ENCODE data around the gene AKTIP.
A peak's percentile ranks its signal among the peaks of the same experiment; 100 is the strongest.
"Not testable (repeated sequence)": the region's sequence is repeated elsewhere in the genome, so short reads cannot be mapped to it uniquely, and the experiment has no call there.

Gene AKTIP

DNA sequence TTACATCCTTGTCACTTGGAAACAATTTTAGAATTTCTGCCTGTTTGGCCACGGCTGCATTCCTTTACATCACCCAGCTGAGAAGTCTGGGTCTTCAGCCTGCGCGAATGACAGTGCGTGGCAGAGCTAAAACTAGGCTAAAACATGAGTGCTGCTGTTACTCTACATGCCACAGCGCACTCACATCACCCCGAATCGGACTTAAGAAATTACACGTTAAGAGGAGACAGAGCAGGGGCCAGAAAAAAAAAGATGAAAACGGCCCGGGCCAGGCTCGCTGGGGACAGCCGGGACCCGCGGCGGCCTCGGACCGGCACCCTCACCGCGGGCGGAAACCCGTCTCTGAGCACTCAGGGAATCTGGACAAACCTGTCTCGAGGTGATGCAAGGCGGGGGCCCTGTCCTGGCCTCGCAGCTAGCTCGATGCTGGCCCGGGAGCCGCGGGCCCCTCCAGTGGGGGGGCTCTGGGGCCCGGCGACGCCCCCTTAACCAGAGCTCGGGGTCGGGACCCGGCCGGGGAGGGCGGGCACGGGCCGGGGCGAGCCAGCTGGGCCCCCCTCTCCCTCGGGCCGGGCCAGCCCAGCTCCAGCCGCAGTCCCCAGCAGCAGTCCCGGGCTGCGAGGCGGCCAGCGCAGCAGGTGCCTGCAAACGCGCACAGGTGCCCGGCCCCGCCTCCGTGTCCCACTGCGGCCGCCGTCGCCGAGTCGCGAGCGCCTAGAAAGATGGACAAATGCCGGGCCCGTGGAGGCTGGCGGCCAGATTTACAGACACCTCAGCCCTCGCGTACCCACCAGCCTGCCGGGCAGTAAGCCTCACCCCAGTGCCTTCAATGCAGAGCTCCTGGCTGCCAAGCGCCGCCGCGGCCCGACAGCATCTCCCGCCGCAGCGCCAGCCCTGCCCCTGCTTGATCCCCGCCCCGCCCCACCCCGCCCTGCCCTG is at the start of gene AKTIP:
AKTIP (minus strand) TSS at position 879 of the 939 bp plus-strand sequence. CDS start 2,950 bp downstream, outside the sequence.
- peak; percentile 79 for DNase-seq

DNA sequence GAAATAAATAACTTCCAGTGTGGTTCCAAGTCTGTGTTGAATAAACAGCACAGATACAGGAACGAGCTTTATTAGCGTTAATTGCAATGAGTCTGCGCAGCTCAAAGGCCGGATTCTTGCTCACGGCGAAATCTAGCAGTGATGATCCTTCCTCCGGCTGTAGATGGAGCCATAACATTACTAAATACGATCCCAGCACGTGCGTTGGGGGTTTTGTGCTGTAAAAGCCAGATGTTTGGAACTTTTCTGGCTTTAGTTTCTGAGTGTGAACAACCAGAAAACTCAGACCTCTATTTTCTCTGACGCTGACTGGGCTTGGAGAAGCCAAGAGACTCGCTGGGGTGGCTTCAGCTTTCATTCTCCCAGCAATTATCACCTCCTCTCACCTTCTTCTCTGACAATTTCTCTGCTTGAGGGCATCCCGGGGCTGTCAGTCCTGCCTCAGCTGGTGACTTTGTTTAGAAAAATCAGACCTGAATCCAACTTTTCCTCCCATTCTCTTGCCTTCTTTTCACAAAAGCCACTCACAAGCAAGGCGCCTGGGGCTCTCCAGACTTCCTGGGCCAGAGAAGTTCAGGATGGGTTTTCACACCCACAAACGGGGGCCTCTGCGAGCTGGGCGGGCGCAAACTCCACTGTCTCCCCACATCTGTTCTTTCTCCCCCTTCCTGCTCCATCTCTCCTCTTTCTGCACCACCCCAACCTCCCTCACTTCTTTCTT is 47.1 kb upstream of the AKTIP start:
- peak; percentile 89 for DNase-seq

DNA sequence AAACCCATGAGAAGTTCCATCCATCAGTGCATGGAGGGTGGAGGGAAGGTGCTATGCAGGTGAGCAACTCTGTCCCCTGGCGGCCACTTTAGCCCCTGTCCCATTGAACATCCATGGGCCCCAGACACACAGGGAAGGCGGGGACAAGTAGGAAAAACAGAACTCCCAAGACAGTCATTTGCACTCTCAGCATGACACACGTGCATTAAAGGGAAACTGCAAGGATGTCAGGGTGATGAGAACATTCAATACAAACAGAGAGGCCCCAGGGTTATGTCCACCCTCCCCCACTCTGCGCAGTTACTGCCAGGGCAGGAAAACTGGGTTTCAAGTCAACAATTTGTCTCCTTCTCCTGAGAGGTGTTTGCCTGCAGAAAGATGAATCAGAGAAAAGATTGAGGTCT is 44.0 kb upstream of the AKTIP start:
- no peak for DNase-seq

DNA sequence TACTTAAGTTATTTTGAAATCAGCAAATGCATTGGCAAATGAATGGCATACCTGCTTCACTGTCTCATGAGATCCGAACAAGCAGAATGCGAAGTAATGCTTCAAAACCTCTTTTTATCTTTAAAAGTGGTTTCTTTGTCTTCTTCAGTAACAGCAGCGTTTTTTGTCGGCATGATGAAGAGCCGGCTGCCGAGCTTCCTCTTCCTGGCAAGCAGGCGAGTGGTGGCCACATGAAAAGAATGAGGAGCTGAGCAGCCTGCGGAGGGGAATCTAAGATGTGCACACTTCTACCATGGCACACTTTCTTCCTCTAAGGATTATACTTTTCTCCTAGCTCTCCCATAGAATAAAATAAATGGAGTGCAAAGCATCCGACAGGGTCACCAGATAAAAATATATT is 42.4 kb upstream of the AKTIP start:
- DNase-seq: no peak

DNA sequence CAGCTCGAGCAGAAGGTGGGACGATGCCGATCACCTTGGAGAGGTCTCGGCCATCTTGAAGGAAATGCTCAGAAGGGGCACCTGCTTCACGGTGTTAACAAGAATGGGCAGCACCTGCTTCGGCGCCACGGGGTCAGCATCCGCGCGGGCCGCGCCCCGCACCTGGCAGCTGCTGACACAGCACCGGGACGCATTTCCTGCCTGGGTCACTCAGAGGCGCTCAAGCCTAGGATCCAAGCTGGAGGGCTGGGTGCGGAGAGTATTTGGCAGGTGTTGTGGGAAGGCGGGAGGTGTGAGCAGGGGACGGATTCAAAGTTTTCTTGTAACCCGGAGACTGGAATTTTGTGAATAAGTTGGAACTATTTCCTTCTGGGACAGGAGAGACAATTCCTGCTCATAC is 39.3 kb upstream of the AKTIP start:
- DNase-seq: peak; percentile 21

DNA sequence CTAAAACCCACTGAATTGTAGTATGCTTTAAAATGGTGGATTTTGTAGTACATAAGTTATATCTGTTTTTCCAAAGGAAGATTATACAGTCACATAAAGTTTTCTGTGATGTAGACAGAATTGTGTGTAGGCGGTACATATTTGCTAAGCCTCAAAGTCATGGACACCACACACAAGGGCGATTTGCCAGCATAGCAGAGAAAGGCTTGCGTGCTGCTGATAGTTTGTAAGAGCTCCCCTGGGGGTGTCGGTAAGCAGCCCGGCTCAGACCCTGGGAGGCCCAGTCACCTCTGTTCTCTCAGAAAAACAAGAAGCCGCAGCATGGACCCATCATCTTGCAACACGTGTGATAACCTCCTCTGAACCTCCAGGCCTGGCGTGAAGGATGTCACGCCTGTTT is 38.3 kb upstream of the AKTIP start:
- DNase-seq: no peak

DNA sequence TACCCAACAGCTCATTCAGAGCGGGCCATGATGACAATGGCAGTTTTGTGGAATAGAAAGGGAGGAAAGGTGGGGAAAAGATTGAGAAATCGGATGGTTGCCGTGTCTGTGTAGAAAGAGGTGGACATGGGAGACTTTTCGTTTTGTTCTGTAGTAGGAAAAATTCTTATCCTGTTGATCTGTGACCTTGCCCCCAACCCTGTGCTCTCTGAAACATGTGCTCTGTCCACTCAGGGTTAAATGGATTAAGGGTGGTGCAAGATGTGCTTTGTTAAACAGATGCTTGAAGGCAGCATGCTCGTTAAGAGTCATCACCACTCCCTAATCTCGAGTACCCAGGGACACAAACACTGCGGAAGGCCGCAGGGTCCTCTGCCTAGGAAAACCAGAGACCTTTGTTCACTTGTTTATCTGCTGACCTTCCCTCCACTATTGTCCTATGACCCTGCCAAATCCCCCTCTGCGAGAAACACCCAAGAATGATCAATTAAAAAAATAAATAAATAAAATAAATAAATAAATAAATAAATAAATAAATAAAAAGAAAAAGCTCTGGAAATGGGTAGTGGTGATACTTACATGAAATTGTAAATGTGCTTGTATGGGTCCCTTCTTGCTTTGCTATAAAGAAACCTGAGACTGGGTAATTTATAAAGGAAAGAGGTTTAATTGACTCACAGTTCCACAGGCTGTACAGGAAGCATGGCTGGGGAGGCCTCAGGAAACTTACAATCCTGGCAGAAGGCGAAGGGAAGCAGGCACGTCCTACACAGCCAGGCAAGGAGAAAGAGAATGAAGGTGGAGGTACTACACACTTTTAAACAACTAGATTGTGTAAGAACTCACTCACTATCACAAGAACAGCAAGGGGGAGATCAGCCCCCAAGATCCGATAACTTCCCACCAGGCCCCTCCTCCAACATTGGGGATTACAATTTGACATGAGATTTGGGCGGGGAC is 37.0 kb upstream of the AKTIP start:
- not testable (repeated sequence) for DNase-seq

DNA sequence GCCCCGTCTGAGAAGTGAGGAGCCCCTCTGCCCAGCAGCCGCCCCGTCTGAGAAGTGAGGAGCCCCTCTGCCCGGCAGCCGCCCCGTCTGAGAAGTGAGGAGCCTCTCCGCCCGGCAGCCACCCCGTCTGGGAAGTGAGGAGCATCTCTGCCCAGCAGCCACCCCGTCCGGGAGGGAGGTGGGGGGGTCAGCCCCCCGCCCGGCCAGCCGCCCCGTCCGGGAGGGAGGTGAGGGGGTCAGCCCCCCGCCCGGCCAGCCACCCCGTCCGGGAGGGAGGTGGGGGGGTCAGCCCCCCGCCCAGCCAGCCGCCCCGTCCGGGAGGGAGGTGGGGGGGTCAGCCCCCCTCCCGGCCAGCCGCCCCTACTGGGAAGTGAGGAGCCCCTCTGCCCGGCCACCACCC is 36.3 kb upstream of the AKTIP start:
- DNase-seq: not testable (repeated sequence)

DNA sequence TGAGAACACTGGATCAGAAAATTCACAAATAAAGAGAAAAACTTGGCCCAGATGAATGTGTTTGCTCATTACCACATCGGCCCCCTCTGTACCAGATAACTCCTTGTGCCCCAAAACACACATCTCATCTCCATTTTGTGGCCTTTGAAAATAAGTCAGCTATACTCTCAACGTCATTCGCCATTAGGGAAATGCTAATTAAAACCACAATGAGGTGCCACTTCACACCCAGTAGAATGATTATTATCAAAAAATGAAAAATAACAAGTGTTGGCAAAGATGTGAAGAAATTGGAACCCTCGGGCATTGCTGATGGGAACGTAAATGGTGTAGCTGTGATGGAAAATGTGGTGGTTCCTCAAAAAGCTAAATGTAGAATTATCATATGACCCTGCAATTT is 34.6 kb upstream of the AKTIP start:
- no peak for DNase-seq

DNA sequence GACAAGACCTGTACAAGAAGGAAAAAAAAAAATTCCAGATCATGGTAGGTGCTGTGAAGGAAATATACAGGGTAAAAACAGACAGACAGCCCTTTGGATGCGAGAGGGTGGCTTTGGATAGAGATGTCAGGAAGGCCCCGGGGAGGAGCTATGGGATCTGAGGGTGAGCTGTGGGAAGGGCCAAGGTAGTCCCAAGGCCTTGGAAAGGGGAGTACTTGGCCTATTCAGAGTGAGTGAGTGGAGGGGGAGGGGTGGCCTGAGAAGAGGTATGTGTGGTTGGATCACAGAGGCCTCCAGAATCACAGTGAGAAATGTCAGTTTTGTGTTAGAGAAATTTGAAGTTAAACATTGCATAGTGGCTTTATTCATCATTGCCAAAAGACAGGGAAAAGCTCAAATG is 31.2 kb upstream of the AKTIP start:
- no peak for DNase-seq

DNA sequence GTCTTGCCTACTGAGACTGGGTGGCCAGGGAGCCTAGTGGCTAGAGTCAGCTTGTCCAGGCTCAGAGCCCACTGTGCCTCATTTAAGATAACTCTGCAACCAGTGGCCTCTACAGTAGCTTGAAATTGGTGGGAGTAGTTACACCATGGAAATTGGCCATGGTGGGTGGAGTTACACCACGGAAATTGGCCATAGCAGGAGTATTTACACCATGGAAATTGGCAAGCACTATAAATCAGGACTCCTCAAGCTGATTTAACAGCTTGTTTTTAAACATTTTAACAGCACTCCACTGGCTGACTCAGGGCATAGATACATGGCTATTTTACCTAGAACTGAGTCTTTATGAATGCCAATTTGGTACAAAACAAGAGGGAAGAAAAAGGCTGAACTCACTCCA is 27.7 kb upstream of the AKTIP start:
- no peak for DNase-seq

DNA sequence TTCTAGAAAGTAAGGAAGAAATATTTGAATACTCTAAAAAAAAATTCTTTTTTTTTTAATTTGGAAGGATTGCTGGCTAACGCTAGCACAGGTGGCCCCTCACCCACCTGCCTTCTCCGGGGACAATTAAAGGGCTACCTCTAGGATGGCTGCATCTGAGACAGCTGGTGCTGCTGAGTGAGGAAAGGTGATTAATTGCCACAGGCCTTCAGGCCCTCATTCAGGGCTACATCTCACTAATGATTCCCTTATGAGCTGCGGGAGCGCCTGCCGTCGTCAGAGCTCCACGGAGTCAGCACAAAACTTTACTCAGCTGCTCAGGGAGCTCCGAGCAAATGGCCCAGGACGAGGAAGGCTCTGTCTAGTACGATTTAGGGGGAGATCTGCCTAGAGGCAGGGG is 27.0 kb upstream of the AKTIP start:
- DNase-seq: peak; percentile 70

DNA sequence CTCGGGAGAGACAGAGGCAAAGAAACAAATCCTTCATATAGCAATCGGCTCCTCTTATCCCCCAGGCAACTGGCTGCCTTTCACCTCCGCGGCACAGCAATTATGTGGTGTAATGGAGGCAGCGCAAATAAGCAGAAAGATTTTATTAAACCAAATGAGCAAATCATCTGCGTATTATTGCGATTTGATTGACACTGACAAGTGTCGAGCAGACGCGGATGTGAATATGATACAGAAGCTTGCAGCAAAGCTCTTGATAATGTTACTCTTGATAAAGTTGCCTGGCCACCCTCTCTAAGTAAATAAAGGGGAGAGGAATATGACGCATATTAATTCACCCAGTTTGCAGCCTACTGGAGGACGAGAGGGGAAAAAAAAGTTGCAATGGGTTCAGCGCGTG is 26.5 kb upstream of the AKTIP start:
- DNase-seq: peak; percentile 88

DNA sequence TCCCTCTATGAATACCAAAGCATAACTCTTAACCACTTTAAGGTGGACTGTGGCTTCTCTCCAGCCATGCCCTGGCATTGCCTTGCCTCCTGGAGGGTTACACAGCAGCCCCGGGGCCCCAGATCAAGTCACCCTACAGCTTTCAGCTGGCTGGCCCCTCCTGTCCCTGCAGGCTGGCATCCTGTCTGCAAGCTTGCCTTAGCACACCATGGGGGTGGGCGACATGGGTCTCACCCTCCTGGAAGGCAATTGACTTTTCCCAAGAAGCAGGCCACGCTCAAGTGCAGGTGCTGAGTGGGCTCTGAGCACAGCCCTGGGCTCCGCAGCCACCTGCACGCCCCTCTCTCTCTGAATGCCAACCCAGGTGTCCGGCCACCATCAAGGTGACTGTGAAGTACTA is 25.8 kb upstream of the AKTIP start:
- no peak for DNase-seq

DNA sequence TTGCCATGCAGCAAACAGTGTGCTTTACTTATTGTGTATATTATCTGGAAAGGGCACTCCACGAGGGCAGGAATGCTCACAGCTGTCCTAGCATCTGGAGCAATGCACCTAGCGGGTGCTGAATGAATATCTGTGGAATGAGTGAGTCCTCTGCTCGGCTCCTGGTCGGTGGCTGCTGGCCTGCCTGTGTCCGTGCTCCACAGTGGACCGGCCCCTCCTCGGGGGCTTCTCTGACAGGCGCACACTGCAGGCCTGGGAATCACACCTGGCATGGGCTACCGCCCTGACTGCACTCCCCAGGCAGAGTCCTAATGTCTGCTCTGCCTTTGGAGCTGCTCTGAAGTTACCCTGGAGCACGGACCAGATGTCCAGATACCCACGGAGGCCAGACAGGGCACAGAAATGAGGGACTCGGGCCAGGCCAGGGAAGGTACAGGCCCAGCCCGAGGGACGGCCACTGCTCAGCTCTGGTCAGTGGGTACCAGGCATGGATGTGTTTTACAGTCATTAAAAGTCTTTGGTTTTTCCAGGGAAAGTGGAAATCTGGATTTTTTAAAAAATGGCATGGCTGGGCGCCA is 21.1 kb upstream of the AKTIP start:
- DNase-seq: no peak

DNA sequence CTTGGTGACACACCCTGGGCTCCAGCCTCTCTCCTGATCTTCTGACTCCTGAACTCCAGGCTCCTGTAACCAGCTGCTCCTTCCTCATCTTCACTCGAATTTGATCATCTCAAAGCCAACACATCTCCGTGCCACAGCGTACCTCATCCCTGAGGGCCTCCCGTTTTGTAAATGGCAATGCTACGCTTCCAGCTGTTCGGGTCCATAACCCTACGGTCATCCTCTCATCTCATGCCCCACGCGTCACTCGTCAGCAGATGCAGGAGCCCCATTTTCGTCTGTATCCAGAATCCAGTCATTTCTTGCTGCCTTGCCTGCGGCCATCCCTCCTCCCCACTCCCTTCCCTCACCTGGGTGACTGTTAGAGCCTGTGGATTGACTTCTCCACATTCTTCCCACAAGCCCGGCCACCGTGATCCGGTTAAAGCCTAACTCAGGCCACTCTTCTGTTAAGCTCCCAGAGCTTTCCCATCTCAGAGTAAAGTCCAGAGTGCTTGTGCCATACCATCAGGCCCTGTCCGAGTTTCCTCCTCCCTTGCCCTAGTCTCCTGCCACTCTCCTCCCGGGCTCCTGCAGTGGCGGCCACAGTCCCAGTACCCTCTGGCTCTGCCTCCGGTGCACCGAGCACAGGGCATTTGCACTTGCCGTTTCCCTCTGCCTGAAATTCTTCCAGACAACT is 20.3 kb upstream of the AKTIP start:
- no peak for DNase-seq

DNA sequence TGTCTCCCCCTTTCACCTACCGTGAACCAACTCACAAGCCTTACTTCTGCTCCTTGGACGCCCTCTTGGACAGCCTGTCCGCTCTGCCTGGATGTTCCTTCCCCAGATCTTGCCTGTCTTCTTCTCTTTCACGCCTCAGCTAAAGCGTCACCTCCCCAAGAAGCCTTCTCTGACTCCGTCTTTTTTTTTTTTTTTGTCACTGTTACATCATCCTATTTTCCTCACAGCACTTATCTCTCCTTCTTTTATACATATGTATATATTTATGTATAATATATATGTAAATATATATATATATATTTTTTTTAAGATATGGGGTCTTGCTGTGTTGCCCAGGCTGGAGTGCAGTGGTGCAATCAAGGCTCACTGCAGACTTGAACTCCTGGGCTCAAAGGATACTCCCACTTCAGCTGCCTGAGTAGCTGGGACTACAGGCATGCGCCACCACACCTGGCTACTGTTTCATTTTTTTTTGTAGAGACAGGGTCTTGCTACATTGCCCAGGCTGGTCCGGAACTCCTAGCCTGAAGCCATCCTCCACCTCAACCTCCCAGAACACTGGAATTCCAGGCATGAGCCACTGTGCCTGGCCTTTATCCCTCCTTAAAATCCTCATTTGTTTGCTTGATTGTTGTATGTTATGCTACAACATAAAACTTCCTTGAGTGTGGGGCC is 16.5 kb upstream of the AKTIP start:
- no peak for DNase-seq

DNA sequence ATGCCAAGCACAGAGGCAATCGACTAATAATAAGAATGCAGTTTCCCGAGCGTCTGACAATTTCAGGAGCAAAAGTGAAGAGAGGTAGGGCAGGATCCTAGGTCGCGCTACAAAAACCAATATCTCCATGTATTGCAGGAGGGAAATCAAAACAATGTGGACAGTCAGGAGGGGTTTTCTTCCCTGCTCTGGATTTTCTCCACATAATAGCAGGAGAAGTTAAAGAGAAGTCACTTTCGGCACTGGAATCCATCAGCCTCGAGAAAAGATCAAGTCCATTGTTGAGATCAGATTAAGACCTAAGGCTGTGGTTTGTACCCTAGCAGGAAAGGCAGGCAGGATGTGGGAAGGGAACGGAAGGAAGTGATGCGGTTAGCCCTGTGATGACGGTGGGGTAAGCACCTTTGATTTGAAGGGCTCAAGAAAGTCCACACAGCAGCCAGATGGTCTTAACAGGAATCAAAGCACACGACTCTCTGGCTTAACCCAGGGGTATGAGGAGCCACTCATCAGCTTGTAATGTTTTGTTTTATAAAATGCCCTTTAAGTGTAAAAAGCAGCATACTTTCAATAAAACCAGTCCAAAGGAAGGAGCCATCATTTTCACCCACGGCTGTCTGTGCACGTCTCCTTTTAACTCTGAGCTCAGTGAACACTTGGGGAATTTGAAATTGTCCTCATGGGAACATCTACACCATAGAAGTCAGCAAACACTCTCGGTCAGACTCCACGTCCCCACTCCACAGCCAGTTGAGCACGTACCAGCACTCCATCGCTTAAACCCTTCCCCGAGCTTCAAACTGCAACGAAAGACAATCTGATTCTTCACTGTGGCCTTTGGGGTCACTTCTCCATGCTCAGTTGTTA is 15.8 kb upstream of the AKTIP start:
- DNase-seq: no peak

DNA sequence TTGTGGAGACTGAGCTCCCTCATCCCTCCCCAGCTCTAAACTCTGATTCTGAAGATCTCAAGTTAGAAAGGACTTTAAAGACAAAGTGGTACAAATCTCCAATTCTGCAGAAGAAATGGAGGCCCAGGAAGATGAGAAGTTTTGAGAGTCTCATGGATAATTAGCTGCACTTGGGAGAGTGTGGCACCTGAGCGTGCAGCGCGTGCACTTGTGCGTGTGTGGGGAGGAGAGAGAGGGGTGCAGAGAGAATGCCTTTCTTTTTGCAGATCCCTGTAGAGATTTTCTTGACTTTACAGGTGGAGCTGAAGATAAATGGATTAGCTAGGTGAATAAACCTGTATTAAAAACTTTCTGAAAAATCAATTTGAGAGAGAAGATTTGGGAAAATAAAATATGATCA is 14.8 kb upstream of the AKTIP start:
- DNase-seq: no peak

DNA sequence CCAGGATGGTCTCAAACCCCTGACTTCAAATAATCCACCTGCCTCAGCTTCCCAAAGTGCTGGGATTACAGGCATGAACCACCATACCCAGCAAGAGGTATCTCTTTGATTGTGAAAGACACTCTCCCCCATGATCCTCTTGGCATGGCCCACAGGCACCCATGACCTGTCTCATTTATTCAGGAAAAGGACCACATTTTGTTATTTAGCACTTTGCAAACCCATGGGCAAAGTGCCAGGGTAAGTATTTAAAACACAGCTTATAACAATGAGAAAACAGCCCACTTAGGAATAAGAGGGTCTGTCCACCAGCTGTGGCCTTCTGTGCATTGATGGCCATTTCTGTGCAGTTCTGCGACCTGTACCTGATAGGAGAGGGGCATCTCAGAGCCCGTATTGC is 12.8 kb upstream of the AKTIP start:
- no peak for DNase-seq
